Adrenal gland (tissue), 5 donors: Measurements from ENCODE around the gene MLNR.

Experiments used
- POLR2A ChIP-seq, 2 donors: fragments of 450-650 bp; IDR thresholded peaks; one replicate each; pipeline ENCODE4 v1.6.1; 2017; ENCODE audit warnings: antibody characterized with exemption in 2 of 2, mild to moderate bottlenecking in 2 of 2, moderate library complexity in 1 of 2
- TF ChIP-seq, protein P1 (sequence below), 6 experiments: fragments of 450-650 bp in 4 of 6; fragments of 200-600 bp in 2 of 6; sonication (generic) in 1 of 6; IDR thresholded peaks; 1 replicate in 5 of 6; 2 replicates in 1 of 6; pipeline versions ENCODE4 v1.5.1 to v1.8.0; 2016 to 2021; ENCODE audit warnings: antibody characterized with exemption in 6 of 6, mild to moderate bottlenecking in 2 of 6, moderate library complexity in 1 of 6
- donor health status: DM: no; HTN: no; CAD: no.

DNA sequence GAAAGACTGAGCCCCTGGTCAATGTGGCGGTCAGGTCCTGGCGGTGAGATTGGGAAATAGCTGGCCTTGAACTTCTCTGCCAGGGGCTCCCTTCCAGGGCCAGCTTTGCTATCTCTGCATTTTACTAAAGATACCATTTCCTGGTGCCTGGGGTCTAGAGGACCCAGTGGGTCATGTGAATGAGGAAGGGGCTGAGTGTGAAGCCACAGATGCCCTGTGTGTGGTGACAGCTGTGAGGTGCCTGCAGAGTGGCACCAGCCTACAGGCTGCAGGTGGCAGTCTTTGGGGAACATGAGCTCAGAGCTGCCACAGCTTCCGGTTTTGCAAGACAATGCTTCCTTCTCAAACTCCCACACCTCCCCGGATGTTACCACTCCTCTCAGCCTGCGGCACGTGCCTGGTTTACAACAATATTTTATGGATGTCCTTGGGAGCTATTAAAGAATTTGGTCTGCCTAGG is 5.2 kb upstream of the MLNR start:
- TF ChIP-seq, protein P1, sequence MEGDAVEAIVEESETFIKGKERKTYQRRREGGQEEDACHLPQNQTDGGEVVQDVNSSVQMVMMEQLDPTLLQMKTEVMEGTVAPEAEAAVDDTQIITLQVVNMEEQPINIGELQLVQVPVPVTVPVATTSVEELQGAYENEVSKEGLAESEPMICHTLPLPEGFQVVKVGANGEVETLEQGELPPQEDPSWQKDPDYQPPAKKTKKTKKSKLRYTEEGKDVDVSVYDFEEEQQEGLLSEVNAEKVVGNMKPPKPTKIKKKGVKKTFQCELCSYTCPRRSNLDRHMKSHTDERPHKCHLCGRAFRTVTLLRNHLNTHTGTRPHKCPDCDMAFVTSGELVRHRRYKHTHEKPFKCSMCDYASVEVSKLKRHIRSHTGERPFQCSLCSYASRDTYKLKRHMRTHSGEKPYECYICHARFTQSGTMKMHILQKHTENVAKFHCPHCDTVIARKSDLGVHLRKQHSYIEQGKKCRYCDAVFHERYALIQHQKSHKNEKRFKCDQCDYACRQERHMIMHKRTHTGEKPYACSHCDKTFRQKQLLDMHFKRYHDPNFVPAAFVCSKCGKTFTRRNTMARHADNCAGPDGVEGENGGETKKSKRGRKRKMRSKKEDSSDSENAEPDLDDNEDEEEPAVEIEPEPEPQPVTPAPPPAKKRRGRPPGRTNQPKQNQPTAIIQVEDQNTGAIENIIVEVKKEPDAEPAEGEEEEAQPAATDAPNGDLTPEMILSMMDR (IDR thresholded peaks at IDR 0.05) = peak in 1 of 6 experiments; percentile 9
- TF ChIP-seq POLR2A (IDR thresholded peaks at IDR 0.05) = no peak
